GM21423 (cell line): Measurements from ENCODE around the gene PAPPA2.
"Not testable (repeated sequence)": the region's sequence is repeated elsewhere in the genome, so short reads cannot be mapped to it uniquely, and the experiment has no call there.

Experiments
- ATAC-seq: cut with Tn5 transposase; IDR thresholded peaks from one replicate; pipeline ENCODE4 v1.9.1; 2021; ENCODE audit warnings: mild to moderate bottlenecking, moderate library complexity; ENCODE audit not compliant: unreplicated experiment

The PAPPA2 gene

GRCh38 chr1:176545034-176545639 lies 82.2 kb downstream of the PAPPA2 start:
- ATAC-seq: no peak

- no peak for ATAC-seq
Measured at GRCh38 chr1:176546825-176547224, 83.8 kb downstream of the PAPPA2 start.

- ATAC-seq: no peak
Measured at GRCh38 chr1:176551146-176551545, 88.2 kb downstream of the PAPPA2 start.

- ATAC-seq: no peak
Measured at GRCh38 chr1:176552217-176552991, 89.4 kb downstream of the PAPPA2 start.

GRCh38 chr1:176552999-176553398 lies 90.0 kb downstream of the PAPPA2 start:
- no peak for ATAC-seq

GRCh38 chr1:176556288-176556687 lies 93.3 kb downstream of the PAPPA2 start:
- no peak for ATAC-seq

- ATAC-seq: no peak
Measured at GRCh38 chr1:176557543-176558258, 94.7 kb downstream of the PAPPA2 start.

GRCh38 chr1:176558561-176558960 lies 95.6 kb downstream of the PAPPA2 start:
- no peak for ATAC-seq

- ATAC-seq: no peak
Measured at GRCh38 chr1:176559474-176559873, 96.5 kb downstream of the PAPPA2 start.

- no peak for ATAC-seq
Measured at GRCh38 chr1:176559878-176560277, 96.9 kb downstream of the PAPPA2 start.

GRCh38 chr1:176560681-176561080 lies 97.7 kb downstream of the PAPPA2 start:
- ATAC-seq: no peak

- ATAC-seq: not testable (repeated sequence)
Measured at GRCh38 chr1:176561761-176562160, 98.8 kb downstream of the PAPPA2 start.

GRCh38 chr1:176566004-176566975 lies 103.3 kb downstream of the PAPPA2 start:
- no peak for ATAC-seq

GRCh38 chr1:176567190-176567794 lies 104.3 kb downstream of the PAPPA2 start:
- ATAC-seq: no peak

GRCh38 chr1:176568185-176568584 lies 105.2 kb downstream of the PAPPA2 start:
- ATAC-seq: no peak

GRCh38 chr1:176574756-176575155 lies 111.8 kb downstream of the PAPPA2 start:
- no peak for ATAC-seq

GRCh38 chr1:176575991-176576390 lies 113.0 kb downstream of the PAPPA2 start:
- no peak for ATAC-seq

GRCh38 chr1:176576670-176577069 lies 113.7 kb downstream of the PAPPA2 start:
- no peak for ATAC-seq

GRCh38 chr1:176577646-176578197 lies 114.7 kb downstream of the PAPPA2 start:
- no peak for ATAC-seq

GRCh38 chr1:176579087-176579486 lies 116.1 kb downstream of the PAPPA2 start:
- no peak for ATAC-seq
